ENCODE measurements around the gene TWIST2.

DNA sequence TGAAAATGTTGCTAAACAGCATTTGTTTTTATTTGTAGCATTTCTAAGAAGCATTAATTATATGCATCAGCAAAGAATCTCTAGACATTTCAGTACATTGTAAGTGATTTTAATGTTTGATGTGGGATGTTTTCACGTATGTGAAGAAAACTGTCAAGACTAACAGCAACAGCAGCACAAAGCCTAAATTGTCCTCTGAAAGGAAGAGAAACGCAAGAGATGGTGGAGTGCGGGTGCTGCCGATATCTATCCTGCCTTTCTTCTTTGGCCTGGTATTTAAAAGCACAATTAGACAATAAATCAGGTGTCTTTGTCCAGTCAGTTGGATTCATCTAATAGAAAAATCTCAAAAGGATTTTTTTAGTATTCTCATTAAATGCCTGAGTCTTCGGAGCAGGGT lies 3.1 kb downstream of the TWIST2 start:
- TF ChIP-seq, protein P1, sequence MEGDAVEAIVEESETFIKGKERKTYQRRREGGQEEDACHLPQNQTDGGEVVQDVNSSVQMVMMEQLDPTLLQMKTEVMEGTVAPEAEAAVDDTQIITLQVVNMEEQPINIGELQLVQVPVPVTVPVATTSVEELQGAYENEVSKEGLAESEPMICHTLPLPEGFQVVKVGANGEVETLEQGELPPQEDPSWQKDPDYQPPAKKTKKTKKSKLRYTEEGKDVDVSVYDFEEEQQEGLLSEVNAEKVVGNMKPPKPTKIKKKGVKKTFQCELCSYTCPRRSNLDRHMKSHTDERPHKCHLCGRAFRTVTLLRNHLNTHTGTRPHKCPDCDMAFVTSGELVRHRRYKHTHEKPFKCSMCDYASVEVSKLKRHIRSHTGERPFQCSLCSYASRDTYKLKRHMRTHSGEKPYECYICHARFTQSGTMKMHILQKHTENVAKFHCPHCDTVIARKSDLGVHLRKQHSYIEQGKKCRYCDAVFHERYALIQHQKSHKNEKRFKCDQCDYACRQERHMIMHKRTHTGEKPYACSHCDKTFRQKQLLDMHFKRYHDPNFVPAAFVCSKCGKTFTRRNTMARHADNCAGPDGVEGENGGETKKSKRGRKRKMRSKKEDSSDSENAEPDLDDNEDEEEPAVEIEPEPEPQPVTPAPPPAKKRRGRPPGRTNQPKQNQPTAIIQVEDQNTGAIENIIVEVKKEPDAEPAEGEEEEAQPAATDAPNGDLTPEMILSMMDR (conservative IDR thresholded peaks at IDR 0.05; ENCODE audit: low read length) = no peak
- TF ChIP-seq EZH2phosphoT487 (IDR thresholded peaks at IDR 0.05; ENCODE audit: borderline replicate concordance) = no peak

Data from Loucy (cell line).